CD1c-positive myeloid dendritic cell (primary cell): ENCODE results near the gene SFMBT2.

Experiments
- DNase-seq: peaks from one replicate; pipeline ENCODE4 v3.0.0-alpha.2; 2016; ENCODE audit errors: extremely low spot score

SFMBT2 gene

GRCh38 chr10:7264313-7264756, 146.5 kb downstream of the SFMBT2 start:
- no peak for DNase-seq

DNA sequence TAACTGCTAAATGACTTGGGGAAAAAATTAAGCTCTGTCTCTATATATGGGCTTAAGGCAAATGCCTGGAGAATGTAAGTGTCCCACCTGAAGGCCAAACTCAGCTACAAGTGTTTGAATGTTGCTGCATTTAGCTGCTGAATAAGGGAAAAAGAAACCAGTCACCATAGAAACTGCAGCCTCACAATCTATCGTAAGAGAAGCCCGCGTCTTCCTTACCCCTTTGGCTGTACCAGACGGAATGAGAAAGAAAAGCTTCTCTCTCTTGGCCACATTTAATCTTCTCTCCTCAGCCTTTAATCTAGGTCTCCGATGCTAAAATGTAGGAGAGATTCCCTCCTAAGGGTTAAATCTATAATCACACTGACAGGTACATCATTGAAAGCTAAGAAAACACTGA, 147.2 kb downstream of the SFMBT2 start:
- no peak for DNase-seq

GRCh38 chr10:7261351-7261750, 149.5 kb downstream of the SFMBT2 start:
- no peak for DNase-seq

- no peak for DNase-seq
These were observed 149.9 kb downstream of the SFMBT2 start for GRCh38 chr10:7260912-7261311.

DNA sequence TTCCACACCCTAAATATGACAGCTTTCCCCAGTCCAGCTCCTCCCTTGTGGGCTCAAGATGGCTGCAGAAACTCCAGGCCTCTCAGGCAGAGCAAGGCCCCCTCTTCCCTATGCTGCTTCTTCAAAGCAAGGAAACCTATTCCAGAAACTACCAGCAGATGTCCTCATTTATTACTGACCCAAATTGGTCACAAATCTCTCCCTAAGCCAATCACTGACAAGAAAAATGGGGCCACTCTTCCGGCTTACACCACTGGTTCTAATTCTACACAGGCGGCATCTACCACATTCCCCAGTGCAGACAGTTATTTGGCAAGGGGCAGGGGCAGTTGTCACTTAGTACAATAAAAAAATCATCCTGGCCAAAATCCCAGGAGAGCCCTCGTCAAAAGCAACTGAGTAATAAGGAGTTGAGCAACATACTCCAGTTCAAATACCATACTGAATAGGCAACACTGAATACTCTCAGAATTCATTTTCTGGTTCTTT, 150.4 kb downstream of the SFMBT2 start:
- peak; percentile 71 for DNase-seq

DNA sequence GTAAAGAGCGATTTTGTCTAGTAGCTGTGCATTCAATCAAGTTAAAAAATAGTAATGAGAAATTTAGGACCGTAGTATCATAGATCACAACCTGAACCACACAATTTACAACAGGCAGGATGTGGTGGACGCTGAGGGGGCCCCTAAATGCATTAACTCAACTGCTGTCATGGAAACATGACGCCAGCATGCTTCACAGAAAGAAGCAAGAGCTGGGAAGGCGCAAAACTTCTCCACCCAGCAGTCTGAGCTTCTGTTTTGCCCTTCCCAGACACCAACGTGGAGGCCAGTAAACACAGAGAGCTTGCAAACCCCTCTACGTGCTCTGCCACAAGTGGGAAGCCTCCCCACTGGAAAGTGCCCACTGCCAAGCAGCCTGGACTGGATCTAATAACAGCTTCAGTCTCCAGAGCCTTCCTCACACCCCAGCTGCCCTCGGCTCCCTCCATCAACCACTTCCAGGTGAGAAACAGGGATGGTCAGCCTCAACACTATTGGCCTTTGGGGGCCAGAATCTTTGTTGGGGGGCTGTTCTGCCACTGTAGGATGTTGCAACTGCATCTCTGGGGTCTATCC, 151.8 kb downstream of the SFMBT2 start:
- DNase-seq = peak; percentile 35

- no peak for DNase-seq
These were observed 155.3 kb downstream of the SFMBT2 start for GRCh38 chr10:7255517-7255916.

DNA sequence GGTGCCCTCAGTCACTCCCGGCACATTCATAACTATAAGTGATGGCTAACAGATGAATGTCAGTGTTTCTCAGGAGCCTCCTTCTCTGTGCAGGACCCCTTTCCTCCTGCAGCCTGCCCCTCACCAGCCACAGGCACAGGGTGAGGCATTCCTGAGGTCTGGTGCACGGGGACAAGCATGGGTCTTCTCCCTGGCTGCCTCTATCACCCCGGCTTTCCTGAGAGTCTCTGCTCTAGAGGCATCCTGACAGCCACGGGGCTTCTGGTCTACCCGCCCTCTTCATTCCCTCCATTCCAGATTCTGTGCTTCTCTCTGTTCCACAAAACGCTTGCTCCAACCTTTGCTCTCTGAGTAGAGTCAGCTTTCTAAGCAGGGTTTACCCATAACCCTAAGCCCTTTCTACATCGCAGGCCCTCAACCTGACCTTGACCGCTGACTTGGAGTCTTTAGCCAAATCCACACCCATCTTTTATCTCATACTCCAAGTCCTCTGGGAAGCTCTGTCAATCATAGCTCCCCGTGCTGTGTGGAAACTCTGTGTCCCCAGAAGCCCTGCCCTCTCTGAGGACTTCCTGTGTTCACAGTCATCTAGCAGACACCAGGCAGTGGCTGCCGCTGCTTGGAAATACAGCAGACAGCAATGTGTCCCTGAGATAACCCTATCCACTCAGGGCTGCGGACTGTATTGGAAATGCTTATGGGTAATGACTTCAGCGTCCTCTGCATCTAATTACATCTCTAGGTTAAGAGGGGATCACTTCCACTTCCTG, 159.0 kb downstream of the SFMBT2 start:
- DNase-seq = no peak

- no peak for DNase-seq
These were observed 160.6 kb downstream of the SFMBT2 start for GRCh38 chr10:7250236-7250635.

- DNase-seq = no peak
These were observed 162.2 kb downstream of the SFMBT2 start for GRCh38 chr10:7248585-7249164.

- no peak for DNase-seq
These were observed 162.7 kb downstream of the SFMBT2 start for GRCh38 chr10:7248148-7248547.

- no peak for DNase-seq
These were observed 165.3 kb downstream of the SFMBT2 start for GRCh38 chr10:7245505-7245904.

GRCh38 chr10:7243873-7244272, 167.0 kb downstream of the SFMBT2 start:
- DNase-seq = peak; percentile 31

GRCh38 chr10:7243139-7243538, 167.7 kb downstream of the SFMBT2 start:
- DNase-seq = no peak

- DNase-seq = no peak
These were observed 171.4 kb downstream of the SFMBT2 start for GRCh38 chr10:7239312-7239985.

DNA sequence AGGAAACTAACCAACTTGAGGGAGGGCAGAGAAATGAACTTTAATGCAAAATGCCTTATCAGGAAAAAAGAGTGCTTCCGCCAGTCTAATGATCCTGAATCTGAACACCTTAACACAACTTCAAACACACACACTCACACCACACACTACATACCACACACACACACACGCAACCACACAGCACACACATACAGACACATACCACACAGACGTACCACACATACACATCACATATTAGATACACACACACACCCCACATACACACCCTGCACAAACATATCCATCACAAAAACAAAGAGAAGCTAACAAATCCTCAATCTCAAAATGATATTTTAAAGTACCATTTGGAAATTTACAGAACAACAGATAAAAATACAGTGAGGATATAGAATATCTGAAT, 175.5 kb downstream of the SFMBT2 start:
- no peak for DNase-seq

GRCh38 chr10:7234109-7234508, 176.7 kb downstream of the SFMBT2 start:
- DNase-seq = no peak

DNA sequence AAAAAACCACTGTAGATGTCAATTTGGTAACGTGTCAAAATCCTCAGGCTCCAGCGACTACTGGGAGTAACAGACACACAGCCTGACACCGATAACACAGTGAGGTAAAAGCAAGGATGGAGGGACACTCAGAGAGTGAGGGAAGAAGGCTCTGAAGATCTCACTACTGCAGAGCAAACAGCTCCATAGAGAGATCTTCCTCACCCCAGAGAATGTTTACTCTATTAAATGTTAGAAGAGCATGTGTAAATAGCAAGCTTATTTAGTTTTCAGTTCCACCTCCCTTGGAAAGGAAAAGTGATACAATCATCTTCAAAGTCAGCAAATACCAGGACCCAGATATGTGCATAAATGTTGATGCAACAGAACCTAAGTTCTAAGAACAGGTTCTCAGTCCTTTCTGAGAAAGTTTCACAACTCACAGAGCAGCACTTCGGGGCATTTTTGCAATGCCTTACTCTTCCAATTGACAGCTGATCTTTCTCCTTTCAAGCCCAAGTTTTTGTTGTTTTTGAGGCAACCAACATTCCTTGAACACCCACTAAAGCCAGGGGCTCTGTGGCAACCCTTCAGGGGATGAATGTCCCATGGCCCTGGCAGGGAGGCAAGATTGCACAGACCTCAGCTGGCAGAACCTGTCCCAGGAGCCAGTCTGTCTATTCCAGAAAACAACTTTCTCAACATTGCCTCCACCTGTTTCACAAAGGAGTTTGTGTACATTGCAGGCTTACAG, 177.4 kb downstream of the SFMBT2 start:
- DNase-seq = peak; percentile 27

DNA sequence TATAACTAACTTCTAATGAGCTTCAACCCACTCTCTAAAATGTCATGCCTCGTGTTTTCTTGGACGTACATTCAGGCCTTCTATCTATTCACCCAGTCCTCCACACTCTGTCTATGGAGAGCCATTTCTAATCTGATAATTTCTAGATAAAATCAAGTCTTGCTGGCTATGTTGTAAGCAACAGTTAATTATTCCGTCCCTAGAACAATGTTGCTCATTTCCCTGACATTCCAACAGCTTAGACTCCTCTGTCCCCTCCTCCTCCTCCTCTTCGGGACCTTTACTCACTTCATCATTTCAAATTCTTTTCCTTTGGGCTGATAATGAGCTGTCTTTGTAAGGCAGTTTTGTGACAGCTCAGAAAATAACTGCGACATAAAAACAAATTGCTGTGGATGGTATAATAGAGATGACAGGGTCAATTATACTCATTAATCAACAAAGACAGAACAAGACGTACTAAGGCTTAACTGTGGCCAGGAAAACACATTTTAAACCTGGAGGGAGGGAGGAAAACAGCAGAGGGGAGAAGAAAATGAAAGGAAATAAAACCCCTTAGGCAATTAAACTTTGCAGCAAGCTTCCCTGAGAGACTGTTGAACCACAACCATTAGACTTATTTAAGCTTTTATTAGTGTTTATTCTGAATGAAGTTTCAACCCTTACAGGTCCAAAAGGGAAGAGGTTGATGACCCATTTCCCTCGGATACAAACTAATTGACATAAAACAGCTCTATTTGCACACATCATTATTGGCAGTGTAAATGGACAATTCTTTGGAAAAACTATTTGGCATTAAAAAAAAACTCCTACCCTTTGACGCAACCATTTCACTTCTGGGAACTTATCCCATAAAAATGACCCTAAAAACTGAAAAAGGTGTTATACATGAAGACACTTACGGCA, 179.1 kb downstream of the SFMBT2 start:
- DNase-seq = no peak

DNA sequence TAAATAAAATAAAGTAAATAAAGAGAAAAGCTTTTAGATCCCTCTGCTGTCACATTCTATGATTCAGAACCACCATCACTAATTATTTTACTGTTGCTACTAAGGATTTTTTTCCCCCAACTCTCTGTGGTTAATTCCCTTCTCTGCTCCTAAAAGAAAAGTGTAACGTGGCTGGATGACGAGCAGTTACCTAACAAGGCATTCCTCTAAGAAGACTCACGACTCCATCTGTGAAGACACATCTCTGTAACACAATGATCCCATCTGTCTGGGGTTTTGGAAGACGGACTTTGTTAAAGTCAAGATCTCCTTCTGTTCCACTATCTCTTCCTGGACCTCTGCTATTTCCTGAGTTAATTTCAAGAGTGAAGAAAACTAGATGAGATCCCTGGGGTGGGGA, 179.9 kb downstream of the SFMBT2 start:
- DNase-seq = no peak

DNA sequence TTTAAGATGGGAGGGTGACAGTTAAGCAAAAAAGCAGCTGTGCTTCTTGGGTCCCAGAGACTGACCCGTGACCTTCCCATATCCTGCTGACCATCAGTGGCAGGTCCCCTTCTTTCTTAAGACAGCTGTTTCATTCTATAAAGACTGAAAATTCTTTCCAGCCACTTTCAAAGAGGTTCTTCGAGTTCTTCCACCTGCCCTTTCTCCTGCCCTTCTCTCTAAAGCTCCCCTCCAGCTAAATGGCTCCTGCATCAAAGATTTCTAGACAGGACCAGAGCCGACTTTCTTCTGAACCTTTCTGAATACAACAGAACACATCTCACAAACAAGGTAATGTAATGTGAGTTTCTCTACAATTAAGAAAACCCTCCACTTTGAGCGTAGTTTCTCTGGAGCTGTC, 180.8 kb downstream of the SFMBT2 start:
- no peak for DNase-seq
